Keratinocyte (primary cell): ENCODE measurements around the gene TMEM184C.

Experiments
- CTCF ChIP-seq, 3 experiments: IDR thresholded peaks in 1 of 3; conservative IDR thresholded peaks in 1 of 3; optimal IDR thresholded peaks in 1 of 3; 2 replicates in 2 of 3; 3 replicates in 1 of 3; pipeline versions ENCODE3 to v1.5.1; 2011; ENCODE audit warnings: low read length in 3 of 3, mild to moderate bottlenecking in 3 of 3, moderate library complexity in 2 of 3, control low read depth in 1 of 3, inconsistent platforms in 1 of 3; ENCODE audit not compliant: insufficient read depth in 2 of 3; ENCODE audit errors: extremely low read depth in 1 of 3
- EZH2 ChIP-seq: IDR thresholded peaks from one replicate; pipeline ENCODE4 v1.6.1; 2012; ENCODE audit warnings: inconsistent platforms, mild to moderate bottlenecking, low read length, moderate library complexity

- TF ChIP-seq EZH2: no peak
- TF ChIP-seq CTCF (optimal IDR thresholded peaks at IDR 0.05 in 1 of 3, IDR thresholded peaks at IDR 0.05 in 1 of 3, conservative IDR thresholded peaks at IDR 0.05 in 1 of 3; ENCODE audit: extremely low read depth in 1 of 3, insufficient read depth in 2 of 3, low read length in 3 of 3): no peak
These were observed 386 bp upstream of the TMEM184C start for GRCh38 chr4:147616849-147617172.
